Stimulated activated CD4-positive, alpha-beta T cell treated with anti-CD3 and anti-CD28 coated beads, Interleukin-12 subunit alpha, Interleukin-12 subunit beta, amount 100 ng/mL, for 48 hours (primary cell): Measurements from ENCODE around the gene SDR42E1.

ENCODE experiments used
- DNase-seq, 3 donors: peaks; one replicate each; pipeline ENCODE4 v3.0.0-alpha.2; 2020; ENCODE audit warnings: low read depth in 2 of 3, low spot score in 1 of 3

Gene SDR42E1, protein sequence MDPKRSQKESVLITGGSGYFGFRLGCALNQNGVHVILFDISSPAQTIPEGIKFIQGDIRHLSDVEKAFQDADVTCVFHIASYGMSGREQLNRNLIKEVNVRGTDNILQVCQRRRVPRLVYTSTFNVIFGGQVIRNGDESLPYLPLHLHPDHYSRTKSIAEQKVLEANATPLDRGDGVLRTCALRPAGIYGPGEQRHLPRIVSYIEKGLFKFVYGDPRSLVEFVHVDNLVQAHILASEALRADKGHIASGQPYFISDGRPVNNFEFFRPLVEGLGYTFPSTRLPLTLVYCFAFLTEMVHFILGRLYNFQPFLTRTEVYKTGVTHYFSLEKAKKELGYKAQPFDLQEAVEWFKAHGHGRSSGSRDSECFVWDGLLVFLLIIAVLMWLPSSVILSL

DNA sequence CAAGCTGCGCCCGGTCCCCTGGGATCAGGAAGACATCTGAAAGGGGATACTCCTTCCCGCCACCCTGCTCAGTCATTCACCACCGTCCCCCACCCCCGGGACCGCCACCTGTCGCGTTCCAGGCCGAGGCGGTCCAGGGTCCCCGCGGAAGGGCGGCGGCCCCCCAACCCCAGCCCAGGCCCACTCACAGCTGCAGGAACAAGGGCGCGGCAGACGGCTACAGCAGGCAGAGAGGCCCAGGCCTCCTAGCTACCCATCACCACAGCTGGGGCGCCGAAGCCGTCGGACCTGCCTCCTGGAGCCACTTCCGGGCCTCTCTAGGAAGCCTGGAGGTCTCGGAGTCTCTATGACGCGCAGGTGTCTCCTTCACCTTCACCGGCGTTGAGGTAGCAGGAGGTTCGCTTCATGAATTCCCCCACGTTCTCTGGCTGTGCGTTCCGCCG lies at the start of gene SDR42E1:
TSS of gene SDR42E1 (minus strand) at position 272 of the 443 bp plus-strand sequence. CDS start 10,612 bp downstream, outside the sequence.
- DNase-seq, result peak; percentile 20 to 48 (median 41)

DNA sequence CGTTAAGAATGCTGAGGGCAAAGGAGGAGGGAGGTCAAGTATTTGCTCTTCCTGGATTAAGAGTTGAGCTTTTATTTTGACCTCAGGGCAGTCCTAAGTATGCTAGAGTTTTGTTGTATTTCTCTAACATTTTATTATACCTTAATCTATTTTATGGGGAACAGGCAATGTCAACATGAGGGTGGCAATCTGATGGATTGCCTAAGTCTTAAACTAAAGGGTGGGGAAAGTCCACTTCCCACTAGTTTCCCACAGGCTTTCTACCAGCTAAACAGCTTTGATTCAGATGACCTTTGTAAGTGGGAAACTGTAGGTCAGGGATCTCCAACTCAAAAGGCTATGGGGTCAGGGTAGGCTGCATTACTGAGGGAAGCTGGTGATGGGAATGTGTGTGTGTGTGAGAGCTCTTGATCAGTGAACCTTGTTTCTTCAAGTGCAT lies 48.7 kb upstream of the SDR42E1 start:
- no peak for DNase-seq

DNA sequence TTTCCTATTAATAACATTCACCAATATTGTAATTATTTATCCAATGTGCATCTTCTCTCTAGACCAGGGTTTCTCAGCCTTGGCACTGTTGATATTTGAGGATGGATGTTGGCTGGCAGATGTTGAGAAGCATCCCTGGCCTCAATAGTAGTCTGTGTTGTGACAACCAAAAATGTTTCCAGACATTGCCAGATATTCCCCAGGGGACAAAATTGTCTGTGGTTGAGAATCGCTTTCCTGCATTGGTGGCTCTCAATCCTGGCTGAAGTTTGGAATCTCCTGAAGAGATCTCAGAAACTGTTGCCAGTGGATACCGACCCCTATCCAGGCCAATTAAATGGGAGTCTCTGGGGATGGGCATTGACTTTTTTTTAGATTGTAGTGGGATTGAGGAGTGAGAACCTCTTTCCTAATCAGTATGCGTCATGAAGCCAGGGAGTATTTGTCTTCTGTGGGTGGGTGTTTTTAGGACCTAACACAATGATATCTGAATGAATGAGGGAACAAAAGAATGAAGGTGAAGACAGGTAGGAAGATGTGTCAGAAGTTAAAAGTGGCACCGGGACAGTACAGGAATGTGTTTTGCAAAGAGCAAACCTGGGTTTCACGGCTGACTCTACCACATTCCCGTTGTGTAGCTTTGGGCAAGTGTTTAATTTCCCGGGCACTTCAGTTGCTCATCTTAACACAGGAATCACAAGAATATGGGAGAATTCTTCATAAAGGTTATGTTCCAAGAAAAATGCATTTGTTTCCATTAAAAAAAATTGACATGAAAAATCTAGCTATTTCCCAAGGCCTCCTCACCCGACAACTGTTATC lies 48.1 kb upstream of the SDR42E1 start:
- no peak for DNase-seq

DNA sequence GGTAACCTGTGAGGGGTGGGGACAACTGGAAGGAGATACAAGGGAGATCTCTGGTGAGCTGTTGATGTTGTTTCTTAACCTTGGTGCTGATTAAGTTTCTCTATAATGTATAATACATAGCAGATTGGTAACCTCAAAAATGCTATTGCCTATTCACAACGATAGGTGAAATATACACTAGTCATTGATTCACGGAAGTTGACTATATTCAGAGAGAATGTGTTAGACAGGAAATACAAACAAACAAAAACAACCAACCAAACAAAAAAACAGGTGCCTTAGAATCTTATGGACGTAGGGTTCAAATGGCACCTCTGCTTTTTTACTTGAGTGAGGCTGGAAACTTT lies 45.3 kb upstream of the SDR42E1 start:
- no peak for DNase-seq

DNA sequence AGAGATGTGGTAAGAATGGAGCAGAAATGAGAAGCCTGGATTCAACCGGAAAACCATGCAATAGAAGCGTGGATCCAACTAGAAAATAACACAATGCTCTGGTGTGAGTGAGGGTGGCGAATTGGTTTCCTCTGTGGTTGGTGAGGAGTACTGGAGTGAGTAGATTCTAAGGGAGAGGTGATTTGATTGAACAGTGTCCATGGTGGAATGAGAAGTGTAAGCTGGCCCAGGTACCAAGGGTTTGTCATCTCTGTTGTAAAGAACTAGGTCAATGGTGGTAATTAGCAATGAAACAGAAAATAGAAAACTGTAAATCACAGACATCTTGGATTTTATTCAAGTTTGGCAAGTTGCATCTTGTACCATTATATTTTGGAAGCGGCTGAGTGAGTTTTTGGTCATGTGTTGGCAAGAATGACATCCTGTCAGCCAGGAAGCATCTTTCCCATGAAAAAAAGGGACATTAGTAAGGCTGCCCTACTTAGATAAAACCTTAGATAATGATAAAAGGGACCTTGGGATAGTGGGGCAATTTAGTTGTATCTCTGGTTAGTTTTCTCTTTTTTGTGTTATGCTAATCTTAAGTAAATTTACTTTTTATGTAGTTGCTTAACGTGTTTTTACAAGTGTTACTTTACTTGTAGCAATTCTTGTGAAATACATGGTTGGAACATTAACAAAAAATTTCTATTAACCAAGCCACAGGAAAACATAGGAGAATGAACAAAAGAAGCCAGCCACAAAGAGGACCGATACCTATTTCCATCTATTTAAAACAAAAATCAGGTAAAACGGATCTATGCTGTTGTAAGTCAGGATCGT lies 44.7 kb upstream of the SDR42E1 start:
- DNase-seq, result no peak

DNA sequence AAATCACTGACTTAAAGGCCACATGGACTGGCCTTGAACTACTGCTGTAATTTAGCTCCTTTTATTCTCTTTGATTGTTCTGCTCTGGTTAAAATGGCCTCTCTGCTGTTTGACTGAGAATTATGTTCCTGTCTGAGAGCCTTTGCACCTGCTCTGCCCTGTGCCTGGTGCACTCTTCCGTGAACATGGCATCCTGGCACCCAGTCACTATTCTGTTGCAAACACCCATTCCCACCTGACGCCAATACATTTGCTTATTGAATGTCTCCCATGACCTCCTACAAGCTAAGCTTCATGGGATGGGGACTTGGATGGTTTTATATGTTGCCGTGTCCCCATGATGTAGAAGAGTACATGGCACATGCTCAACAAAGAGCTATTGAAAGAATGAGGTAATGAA lies 43.8 kb upstream of the SDR42E1 start:
- DNase-seq, result no peak

DNA sequence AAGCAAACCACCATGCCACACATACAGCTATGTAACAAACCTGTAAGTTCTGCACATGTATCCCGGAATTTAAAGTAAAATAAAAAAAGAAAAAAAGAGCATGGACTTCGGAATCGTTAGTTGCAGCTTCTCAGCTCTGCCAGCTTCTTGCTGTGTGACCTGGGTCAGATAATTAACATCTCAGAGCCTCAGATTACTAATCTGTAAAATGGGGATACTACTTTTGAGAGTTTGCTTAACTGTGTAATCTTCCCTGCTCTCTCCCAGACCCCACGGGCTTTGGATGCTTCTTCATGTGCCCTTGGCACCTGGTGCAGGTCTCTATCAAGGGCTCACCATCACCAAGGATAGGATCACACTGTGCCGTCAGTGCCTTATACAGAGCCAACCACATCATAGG lies 40.4 kb upstream of the SDR42E1 start:
- DNase-seq, result no peak

DNA sequence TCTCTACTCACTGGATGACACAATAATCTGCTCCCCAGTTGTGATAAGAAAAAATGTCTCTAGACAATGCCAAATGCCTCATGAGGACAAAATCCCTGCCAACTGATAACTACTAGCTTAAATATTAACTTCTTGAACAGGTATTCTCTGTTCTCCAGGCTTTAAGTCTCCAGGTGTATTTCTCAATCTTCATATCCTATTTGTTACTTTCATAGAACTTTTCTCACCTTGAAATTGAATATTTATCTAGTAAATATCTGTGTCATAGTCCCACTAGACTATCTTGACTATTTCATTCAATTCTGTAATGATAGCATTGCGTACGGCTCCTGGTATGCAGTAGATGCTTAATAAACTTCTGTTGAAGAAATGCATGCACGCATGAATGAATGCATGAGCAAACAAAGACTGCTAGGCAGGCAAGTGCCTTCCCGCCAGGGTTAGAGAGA lies 39.7 kb upstream of the SDR42E1 start:
- no peak for DNase-seq

DNA sequence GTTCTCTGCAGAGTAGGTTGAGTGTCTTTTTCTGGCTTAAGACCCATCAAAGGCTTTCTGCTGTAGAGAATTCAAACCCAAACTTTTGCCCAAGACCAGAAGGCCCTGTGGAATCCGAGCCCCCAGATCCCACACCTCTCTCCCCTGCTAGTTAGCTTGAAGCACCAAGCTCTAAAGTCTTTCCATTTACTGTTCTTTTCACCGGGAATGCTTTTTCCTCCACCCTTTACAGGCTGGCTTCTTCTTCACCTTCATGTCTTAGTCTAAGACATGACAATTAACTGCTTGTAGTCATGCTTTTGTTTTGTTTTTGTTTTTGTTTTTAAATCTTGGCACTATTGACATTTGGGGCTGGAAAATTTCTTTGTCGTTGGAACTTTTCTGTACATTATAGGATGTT lies 39.2 kb upstream of the SDR42E1 start:
- no peak for DNase-seq

DNA sequence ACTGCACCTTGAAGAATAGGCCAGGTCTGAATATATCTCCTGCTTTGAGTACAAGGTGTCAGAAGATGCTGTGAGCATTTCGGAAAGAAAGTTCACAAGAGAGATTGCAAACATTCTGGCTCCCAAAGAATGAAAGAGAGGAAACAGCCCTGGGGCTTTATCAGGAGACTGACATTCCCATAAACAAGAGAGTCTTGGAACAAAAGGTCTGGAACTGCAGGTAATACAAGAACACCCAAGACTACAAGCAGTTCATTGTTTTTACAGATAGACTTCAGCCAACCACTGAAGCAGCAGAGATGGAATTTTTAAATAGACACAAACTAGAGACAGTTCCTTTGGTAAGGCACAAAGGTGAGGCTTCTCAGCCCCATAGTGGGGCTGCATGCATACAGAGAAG lies 38.2 kb upstream of the SDR42E1 start:
- DNase-seq, result no peak

DNA sequence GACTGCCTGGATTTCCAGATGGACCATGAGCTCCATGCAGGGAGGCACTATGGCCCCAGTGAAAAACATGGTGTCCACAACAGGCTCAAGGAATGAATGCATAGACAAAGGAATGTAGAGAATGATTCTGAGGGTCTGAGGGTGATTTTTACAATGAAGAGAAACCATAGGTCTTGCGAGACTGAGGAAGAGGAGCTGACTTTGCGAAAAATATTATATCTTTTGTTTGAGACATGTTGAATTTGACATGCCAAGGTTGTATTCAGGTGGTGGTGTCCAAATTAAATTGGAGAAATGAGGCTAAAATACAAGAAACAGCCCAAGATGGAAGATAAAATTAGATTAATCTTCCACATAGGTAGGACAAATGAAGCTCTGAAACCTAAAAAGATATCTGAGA lies 36.5 kb upstream of the SDR42E1 start:
- DNase-seq, result no peak

DNA sequence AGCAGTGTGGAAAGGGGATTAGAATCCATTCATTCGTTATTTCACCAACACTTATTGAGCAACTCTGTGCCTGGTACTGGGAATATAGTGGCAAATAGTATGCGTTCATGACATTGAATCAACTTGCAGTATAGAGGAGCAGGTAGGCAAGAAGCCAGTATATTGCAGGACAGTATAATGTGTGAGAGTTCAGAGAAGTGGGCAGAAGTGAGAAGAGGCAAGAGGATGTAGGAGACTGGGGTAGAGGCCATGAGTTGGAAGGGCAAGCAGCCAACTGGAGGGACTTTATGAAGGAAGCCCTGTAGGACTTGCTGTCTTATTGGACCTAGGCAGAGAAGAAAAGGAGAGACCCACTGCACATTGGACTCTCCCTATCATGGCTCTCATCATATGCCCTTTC lies 36.1 kb upstream of the SDR42E1 start:
- DNase-seq, result no peak

DNA sequence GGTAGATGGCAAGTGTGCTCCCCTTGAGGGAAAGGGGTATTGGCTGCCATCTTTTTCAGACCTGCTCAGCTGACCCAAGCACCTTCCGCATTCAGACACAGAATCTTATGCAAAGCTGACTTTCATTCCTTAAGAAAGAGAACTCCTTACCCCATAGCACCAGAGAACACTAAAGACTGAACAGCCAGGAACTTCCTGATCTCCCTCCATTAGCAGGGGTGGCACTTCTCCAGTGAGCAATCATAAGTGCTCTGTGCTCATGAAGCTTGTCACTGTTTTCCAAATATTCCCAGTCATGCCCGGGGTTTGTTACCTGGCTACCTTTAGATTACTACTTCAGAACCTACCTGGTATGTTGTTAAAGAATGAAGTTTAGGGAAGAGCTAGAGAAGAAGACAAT lies 35.7 kb upstream of the SDR42E1 start:
- no peak for DNase-seq

DNA sequence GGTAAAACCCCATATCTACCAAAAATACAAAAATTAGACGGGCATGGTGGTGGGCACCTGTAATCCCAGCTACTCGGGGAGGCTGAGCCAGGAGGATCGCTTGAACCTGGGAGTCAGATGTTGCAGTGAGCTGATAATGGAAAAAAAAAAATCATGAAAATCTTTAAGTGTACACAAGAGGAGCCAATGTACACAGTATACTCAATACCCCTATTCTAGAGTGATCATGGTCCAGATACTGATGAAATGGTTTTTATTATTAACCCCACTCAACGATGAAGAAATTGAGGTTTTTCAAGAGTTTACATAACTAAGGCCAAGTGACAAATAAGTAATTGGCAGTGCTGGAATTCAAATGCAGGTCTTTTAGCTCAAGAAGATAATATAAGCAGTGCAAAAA lies 35.3 kb upstream of the SDR42E1 start:
- DNase-seq, result no peak

DNA sequence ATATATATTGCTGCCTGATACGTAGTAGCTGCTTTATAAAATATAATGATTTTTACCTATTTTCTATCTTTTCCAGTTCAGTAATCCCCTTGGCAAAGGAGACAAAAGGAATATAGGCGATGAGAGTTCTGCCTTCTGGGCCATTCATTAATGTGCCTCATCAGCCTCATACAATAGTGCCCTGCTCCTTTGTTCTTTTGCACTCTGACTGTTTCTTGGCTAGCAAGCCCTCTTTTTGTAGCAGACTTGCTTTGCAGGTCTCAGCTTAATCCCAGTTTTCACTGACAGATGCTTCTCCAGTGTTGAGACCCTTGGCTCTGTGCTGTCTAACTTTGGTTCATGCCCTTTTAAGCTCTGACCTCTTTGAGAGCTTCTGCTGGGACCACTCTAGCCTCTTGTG lies 34.2 kb upstream of the SDR42E1 start:
- no peak for DNase-seq

DNA sequence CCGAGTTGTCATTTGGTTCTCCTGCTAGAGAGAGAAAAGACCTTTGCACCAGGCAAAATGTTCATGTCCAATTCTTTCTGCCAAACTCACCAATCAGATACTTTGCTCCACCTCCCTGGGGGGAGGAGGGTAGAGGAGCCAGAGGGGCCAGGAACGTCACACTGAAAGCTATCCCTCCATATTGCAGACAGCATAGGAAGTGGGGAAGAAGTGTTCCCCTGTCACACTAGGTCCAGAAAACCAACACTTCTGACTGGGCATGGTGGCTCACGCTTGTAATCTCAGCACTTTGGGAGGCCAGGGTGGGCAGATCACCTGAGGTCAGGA lies 33.3 kb upstream of the SDR42E1 start:
- no peak for DNase-seq

DNA sequence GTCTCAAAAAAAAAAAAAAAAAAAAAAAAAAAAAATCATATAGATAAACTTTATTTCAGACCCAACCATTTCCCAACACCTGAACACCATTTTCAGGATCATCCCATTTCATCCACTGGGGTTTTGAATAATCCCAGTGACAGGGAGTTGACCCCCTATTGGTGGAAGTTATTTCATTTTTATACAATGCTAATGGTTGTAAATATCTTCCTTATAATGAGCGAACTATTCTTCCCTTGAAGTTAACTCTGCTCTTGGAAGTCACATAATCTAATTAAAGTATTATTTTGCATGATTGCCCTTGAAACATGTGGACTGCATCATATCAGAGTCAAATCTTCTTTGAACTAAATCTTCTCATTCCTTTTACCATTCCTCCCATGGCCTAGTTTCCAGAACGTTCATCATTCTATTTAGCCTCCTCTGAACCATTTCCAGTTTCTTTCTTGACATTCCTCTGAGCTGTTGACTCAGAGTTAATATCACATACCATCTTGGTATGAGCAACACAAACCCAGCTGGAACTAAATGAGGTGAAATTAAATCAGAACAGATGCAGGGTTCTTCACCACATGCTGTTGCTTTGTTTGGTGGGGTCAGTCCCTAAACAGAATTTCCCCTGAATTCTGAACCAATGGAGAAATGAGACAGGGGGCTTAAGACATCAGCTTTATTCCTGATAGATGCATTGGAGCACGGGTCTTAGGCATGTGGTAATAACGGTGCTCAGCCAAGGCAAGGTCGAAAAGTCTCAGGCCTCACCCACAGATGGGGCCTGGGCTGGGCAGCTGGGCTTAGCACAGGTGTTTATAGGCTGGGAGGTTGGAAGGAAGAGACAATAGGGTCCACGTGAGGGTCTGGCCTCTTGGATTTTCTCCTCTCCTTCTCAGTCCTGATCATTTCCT lies 32.7 kb upstream of the SDR42E1 start:
- DNase-seq, result no peak

DNA sequence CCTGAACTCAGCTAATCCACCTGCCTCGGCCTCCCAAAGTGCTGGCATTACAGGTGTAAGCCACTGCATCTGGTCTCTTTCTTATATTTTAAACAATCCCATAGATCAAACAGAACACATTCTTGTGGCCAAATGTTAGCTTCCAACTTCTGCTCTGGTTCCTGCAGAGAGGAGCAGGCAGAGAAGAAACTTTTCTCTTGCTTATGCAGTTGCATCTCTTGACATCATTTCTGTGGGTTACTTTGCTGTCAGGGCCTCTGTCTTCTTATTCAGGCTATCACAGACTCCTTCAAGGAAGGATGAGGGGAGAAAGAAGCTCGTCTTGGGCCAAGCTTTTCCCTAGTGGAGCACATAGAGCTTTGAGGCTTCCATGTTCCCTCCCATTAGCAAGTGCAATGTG lies 31.6 kb upstream of the SDR42E1 start:
- DNase-seq, result no peak

DNA sequence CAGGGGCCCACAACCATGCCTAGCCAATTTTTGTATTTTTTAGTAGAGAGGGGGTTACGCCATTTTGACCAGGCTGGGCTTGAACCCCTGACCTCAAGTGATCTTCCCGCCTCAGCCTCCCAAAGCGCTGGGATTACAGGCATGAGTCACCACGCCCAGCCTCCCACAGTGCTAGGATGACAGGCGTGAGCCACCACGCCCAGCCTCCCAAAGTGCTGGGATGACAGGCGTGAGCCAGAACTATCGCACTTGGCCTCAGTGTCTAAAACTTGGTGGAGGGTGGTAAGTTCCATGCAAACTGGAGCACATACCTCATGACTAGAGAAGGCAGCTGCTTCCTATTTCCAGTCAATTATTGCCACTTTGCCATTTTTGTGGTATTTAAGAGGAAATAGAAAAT lies 30.9 kb upstream of the SDR42E1 start:
- no peak for DNase-seq

DNA sequence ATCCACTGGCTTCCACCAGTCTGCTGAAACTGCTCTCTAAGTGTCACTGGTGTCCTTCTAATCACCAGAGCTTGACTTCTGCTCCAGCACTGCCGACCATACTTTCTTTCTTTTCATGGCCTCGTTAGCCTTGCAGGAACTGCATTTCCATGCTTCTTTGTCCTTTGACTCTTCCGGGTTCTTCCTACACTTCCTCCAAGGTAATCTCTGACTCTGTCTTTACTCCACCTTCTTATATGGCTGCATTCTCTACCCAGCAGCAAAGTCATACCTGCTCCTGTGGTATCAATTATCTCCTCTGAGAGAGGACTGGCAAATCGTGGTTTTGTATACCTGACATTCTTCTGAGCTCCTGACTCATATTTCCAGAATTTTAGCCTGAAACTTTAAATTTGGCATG lies 30.3 kb upstream of the SDR42E1 start:
- no peak for DNase-seq

DNA sequence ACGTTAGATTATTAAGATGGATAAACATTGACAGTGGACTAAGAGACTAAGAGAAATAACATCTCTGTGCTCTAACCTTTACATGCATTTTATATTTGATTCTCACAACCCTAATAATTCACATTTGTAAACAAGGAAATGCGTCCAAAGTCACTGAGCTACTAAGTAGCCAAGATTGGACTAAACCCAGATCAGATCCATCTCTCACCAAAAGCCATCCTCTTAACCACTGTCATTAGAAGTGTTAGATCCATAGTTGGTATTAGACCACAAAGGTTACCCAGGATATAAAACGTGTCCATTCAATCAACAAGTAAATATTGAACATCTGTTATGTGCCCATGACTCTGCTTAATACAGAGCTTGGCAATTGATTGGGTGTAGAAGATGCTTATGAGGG lies 29.0 kb upstream of the SDR42E1 start:
- DNase-seq, result no peak
